Body of pancreas (tissue), 4 donors: Measurements from ENCODE around the gene COA8. TPM values are rescaled to one million over a fixed set of nuclear protein-coding genes. Genes with fewer than 3 reads are reported as not detected.

Experiments used
- ATAC-seq: fragments of 150-250 bp; one replicate; pipeline ENCODE4 v1.9.1; 2016
- DNase-seq, 4 donors: peaks; one replicate each; pipeline ENCODE4 v3.0.0-alpha.2; 2019
- H3K27ac ChIP-seq, 4 donors: fragments of 200-600 bp; sonication (generic); 1 replicate in 3 of 4; 2 replicates in 1 of 4; pipeline versions ENCODE4 v1.5.1 to v1.6.1; 2016 to 2019; ENCODE audit warnings: mild to moderate bottlenecking in 1 of 4, mixed read lengths in 1 of 4, moderate library complexity in 1 of 4
- H3K27me3 ChIP-seq, 2 donors: fragments of 200-600 bp; sonication (generic); one replicate each; pipeline ENCODE4 v1.6.0; 2016; ENCODE audit warnings: mild to moderate bottlenecking in 1 of 2
- H3K36me3 ChIP-seq, 2 donors: fragments of 200-600 bp; sonication (generic); replicated peaks in 1 of 2; 2 replicates each; pipeline ENCODE4 v1.5.1; 2016; ENCODE audit warnings: low read depth in 2 of 2; ENCODE audit not compliant: insufficient read depth in 1 of 2
- H3K4me1 ChIP-seq: fragments of 200-600 bp; sonication (generic); one replicate; pipeline ENCODE4 v1.6.0; 2016
- H3K4me3 ChIP-seq, 2 donors: fragments of 200-600 bp; sonication (generic); 1 replicate in 1 of 2; 2 replicates in 1 of 2; pipeline ENCODE4 v1.5.1; 2016 to 2019
- H3K9me3 ChIP-seq, 3 donors: fragments of 200-600 bp; sonication (generic); 1 replicate in 2 of 3; 2 replicates in 1 of 3; pipeline ENCODE4 v1.5.1; 2016
- CTCF ChIP-seq, 7 experiments: fragments of 450-650 bp in 4 of 7; fragments of 200-600 bp in 3 of 7; sonication (generic) in 3 of 7; IDR thresholded peaks; one replicate each; pipeline ENCODE4 v1.5.1; 2016 to 2019; ENCODE audit warnings: antibody characterized with exemption in 7 of 7
- POLR2A ChIP-seq, 3 donors: fragments of 450-650 bp; IDR thresholded peaks; one replicate each; pipeline ENCODE4 v1.6.1; 2016; ENCODE audit warnings: antibody characterized with exemption in 3 of 3, mild to moderate bottlenecking in 2 of 3
- WGBS, 2 donors: methylation state at CpG; one replicate each; pipeline ENCODE4 v1.1.5; 2017; 5-methylcytosine and 5-hydroxymethylcytosine counted together
- intact Hi-C: fragments of 100-400 bp; cut with DNase I; formaldehyde crosslinking; loops from one replicate; pipeline ENCODE4 v1.15.1; 2023
- total RNA-seq, 2 donors: library from RNA; depleted of rRNA; stranded (reverse); fragments of >200 nt; gene quantifications; one replicate each; pipeline ENCODE4 v1.1.0, GENCODE V29; 2016

The COA8 gene
- total RNA-seq, 2 donors from 2014 or later = 15.2 to 32.2 TPM

DNA sequence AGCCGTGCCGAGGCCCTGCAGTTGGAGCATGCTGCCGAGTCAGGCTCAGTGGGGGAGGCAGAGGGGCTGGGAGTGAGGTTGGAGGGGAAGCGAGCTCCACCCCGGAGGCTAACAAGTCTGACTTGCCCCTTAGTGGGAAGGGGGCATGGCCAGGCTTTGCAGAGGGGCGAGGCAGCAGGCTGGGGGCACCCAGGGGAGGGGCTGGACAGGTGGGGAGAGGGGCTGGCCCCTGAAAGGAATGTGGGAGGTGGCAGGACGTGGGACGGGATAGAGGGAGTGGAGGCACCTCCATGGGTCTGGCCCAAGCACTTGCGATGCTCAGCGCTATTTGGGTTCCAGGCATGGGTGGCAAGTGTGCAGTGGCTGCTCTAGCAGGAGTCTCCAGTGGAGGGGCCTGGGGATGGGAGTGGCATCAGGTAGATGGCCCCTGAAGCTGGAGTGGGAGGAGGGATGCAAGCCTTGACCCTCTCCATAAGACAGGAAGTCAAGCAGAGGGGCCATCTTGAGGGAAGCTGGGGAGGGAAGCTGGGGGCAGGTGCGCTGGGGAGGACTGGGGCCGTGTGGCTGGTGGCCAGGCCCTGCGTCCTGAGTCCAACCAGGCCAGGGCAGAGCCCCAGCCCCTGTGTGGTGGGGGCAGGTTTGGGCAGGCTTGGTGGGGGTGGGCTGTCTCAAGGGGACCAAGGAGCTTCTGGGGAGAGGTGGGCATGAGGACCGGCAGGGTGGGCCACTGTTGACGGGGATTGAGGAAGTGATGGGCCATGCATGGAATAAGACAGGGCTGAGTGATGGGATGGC lies 31.1 kb upstream of the COA8 start:
- Histone ChIP-seq H3K4me3 (no peak overlapping the region), H3K27me3 (no peaks in the 10 kb centered on the region), H3K36me3 (peaks cover 0 to 3% of the 10 kb centered on the region in 2 donors), H3K9me3 (no peaks in the 10 kb centered on the region), H3K4me1 (peaks cover 42% of the 10 kb centered on the region), H3K27ac (no peak overlapping the region)
- intact Hi-C loops = no loop called here
- WGBS, 2 donors = 87 to 90% methylated on average over 14 to 15 of the region's 15 CpGs
- DNase-seq (no peak), ATAC-seq (no peak)
- TF ChIP-seq POLR2A (IDR thresholded peaks at IDR 0.05) = no peak
- no peak for TF ChIP-seq CTCF (IDR thresholded peaks at IDR 0.05)

DNA sequence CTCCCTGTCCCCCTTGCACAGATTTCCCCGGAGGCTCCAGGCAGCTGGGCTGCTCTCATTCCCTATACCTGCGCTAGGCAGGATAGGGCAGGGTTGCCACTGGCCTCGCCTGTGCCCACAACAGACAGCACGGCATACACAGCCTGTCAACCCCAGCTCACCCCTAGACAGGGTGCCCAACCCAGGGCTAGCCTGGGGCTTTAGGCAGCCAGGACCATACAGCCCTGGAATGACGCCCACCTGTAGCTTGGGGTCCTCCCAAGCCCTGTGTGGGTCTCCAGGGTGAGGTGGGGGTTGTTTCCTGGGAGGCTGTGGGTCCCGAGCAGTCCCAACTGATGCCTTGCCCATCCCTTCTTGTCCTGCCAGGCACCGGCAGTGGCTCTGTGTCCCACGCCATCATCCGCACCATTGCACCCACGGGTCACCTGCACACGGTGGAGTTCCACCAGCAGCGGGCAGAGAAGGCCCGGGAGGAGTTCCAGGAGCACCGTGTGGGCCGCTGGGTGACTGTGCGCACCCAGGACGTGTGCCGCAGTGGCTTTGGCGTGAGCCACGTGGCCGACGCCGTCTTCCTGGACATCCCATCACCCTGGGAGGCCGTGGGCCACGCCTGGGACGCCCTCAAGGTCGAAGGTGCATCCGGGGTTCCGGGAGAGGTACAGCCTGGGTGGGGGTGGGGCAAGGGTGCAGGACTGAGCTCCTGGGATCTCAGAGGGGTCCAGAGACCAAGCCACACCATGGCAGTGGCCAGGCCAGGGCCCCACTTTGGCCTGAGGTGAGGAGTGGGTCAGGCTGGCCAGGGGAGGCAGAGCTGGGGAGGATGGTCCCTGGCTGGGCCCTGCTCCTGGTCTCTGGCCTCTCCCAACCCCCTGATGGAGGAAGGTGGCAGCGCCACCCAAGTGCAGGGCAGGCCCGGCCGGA lies 30.3 kb upstream of the COA8 start:
- no peak overlapping the region for H3K4me3 ChIP-seq

GRCh38 chr14:103533137-103533998 lies 29.4 kb upstream of the COA8 start:
- intact Hi-C loops = no loop called here
- Histone ChIP-seq H3K9me3 (no peaks in the 10 kb centered on the region), H3K4me3 (no peak overlapping the region), H3K27me3 (no peaks in the 10 kb centered on the region), H3K36me3 (peaks cover 0 to 3% of the 10 kb centered on the region in 2 donors), H3K27ac (no peak overlapping the region), H3K4me1 (peaks cover 33% of the 10 kb centered on the region)
- ATAC-seq (no peak), DNase-seq (no peak)
- TF ChIP-seq CTCF (IDR thresholded peaks at IDR 0.05) (no peak), POLR2A (IDR thresholded peaks at IDR 0.05) (no peak)
- whole genome bisulfite sequencing, 2 donors = 82 to 83% methylated on average over 14 to 20 of the region's 23 CpGs

More for the DNA sequence above, 30.3 kb upstream of the COA8 start:
- no peaks in the 10 kb centered on the region for H3K9me3 ChIP-seq
- H3K36me3 ChIP-seq = peaks cover 0 to 3% of the 10 kb centered on the region in 2 donors
- H3K4me1 ChIP-seq = peaks cover 36% of the 10 kb centered on the region
- intact Hi-C loops = no loop called here
- 81% methylated on average over 12 to 28 of the region's 32 CpGs for WGBS, 2 donors
- H3K27ac ChIP-seq = no peak overlapping the region
- DNase-seq = no peak
- TF ChIP-seq CTCF (IDR thresholded peaks at IDR 0.05) (no peak), POLR2A (IDR thresholded peaks at IDR 0.05) (no peak)
- no peaks in the 10 kb centered on the region for H3K27me3 ChIP-seq
- no peak for ATAC-seq

DNA sequence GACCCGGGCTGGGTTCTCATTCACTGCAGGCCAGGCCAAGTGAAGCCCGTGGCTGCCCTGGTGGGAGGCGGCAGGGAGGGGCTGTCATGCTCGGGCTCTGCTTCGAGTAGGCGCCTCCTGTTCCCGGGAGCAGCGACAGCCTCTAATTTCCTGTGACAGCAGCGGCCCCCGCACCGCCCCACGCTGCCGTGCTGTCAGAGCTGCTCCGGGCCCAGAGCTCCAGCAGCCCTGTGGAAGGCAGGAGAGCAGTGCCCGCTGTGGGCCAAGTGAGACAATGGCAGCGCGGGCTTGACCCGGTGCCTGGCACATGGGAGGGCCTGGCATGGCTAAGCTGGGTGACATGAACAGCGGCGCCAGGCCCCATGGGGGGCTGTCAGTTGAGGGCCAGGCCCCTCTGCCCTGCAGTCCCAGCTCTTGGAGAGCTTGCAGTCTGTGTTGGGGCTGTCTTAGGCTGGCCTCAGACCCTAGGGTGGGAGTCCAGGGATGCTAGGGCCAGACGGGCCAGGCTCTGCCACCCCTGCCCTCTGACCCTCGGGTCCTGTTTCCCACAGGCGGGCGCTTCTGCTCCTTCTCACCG lies 28.7 kb upstream of the COA8 start:
- Histone ChIP-seq H3K27ac (no peak overlapping the region), H3K4me3 (no peak overlapping the region), H3K36me3 (peaks cover 0 to 3% of the 10 kb centered on the region in 2 donors), H3K4me1 (peaks cover 36% of the 10 kb centered on the region), H3K9me3 (no peaks in the 10 kb centered on the region), H3K27me3 (no peaks in the 10 kb centered on the region)
- intact Hi-C loops = no loop called here
- TF ChIP-seq POLR2A (IDR thresholded peaks at IDR 0.05) (no peak), CTCF (IDR thresholded peaks at IDR 0.05) (no peak)
- no peak for ATAC-seq
- WGBS, 2 donors = 80 to 100% methylated on average over 1 to 18 of the region's 25 CpGs
- DNase-seq = no peak
